NCI-H524 treated with DMSO at 0.1 percent for 48 hours (cell line): ENCODE results near the gene PDCD1LG2.

Source experiments
- DNase-seq: peaks from one replicate; lab custom pipeline; 2025; lab: John Stamatoyannopoulos, UW

The PDCD1LG2 gene

GRCh38 chr9:5611321-5612184, 101.2 kb downstream of the PDCD1LG2 start:
- no peak for DNase-seq

GRCh38 chr9:5612185-5612530, 101.8 kb downstream of the PDCD1LG2 start:
- DNase-seq: no peak

DNA sequence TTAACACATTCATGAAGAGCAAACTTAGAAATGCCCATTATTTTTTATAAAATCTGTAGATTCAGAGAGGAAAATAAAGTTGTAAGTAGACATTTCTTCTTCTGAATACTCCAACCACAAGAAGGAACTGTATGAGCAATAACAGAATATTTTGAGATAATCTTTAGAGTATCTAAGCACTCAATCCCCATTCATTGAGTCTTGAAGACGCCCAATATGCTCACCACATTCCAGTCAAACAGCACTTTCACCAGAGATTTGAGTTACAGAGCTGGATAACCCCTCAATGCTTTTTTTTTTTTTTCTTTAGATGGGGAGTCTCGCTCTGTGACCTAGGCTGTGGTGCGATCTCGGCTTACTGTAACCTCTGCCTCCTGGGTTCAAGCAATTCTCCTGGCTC, 103.9 kb downstream of the PDCD1LG2 start:
- no peak for DNase-seq

- DNase-seq: no peak
These were observed 104.7 kb downstream of the PDCD1LG2 start for GRCh38 chr9:5614985-5615384.

- DNase-seq: no peak
These were observed 107.4 kb downstream of the PDCD1LG2 start for GRCh38 chr9:5617749-5618148.

GRCh38 chr9:5620494-5620893, 110.2 kb downstream of the PDCD1LG2 start:
- no peak for DNase-seq
